ENCODE results near the gene SOWAHC.

SOWAHC gene

GRCh38 chr2:109655287-109655686 lies 41.1 kb downstream of the SOWAHC start:
- no peaks in the 10 kb centered on the region for H3K4me1 ChIP-seq (ENCODE audit: low read depth, poor library complexity, severe bottlenecking)
- H3K36me3 ChIP-seq (ENCODE audit: insufficient read depth) = no peaks in the 10 kb centered on the region
- H3K27ac ChIP-seq = no peak overlapping the region
- H3K27me3 ChIP-seq (ENCODE audit: insufficient read depth, low read depth) = no peaks in the 10 kb centered on the region
- no peaks in the 10 kb centered on the region for H4K20me1 ChIP-seq (ENCODE audit: insufficient read depth)
- H3K9ac ChIP-seq = no peak overlapping the region
- H3K79me2 ChIP-seq (ENCODE audit: insufficient read depth, low read depth) = no peaks in the 10 kb centered on the region
- no peak for TF ChIP-seq CTCF (conservative IDR thresholded peaks at IDR 0.05; ENCODE audit: low read depth, low read length)
- no peak overlapping the region for H3K4me2 ChIP-seq
- no peak overlapping the region for H3K4me3 ChIP-seq (IDR thresholded peaks at IDR 0.05; ENCODE audit: insufficient read depth, low read depth, low read length)
- H2AFZ ChIP-seq (ENCODE audit: low read depth) = no peak overlapping the region

GRCh38 chr2:109659396-109660045 lies 45.4 kb downstream of the SOWAHC start:
- Histone ChIP-seq H3K27me3 (ENCODE audit: insufficient read depth, low read depth) (no peaks in the 10 kb centered on the region), H3K4me1 (ENCODE audit: low read depth, poor library complexity, severe bottlenecking) (no peaks in the 10 kb centered on the region), H4K20me1 (ENCODE audit: insufficient read depth) (no peaks in the 10 kb centered on the region), H2AFZ (ENCODE audit: low read depth) (no peak overlapping the region), H3K27ac (no peak overlapping the region), H3K4me2 (no peak overlapping the region), H3K9ac (no peak overlapping the region), H3K79me2 (ENCODE audit: insufficient read depth, low read depth) (no peaks in the 10 kb centered on the region), H3K4me3 (IDR thresholded peaks at IDR 0.05; ENCODE audit: insufficient read depth, low read depth, low read length) (no peak overlapping the region), H3K36me3 (ENCODE audit: insufficient read depth) (no peaks in the 10 kb centered on the region)
- no peak for TF ChIP-seq CTCF (conservative IDR thresholded peaks at IDR 0.05; ENCODE audit: low read depth, low read length)

- no peaks in the 10 kb centered on the region for H3K27me3 ChIP-seq (ENCODE audit: insufficient read depth, low read depth)
- no peak overlapping the region for H3K9ac ChIP-seq
- no peaks in the 10 kb centered on the region for H3K79me2 ChIP-seq (ENCODE audit: insufficient read depth, low read depth)
- H3K4me1 ChIP-seq (ENCODE audit: low read depth, poor library complexity, severe bottlenecking) = no peaks in the 10 kb centered on the region
- H3K4me2 ChIP-seq = no peak overlapping the region
- no peaks in the 10 kb centered on the region for H3K36me3 ChIP-seq (ENCODE audit: insufficient read depth)
- H3K27ac ChIP-seq = no peak overlapping the region
- H3K4me3 ChIP-seq (IDR thresholded peaks at IDR 0.05; ENCODE audit: insufficient read depth, low read depth, low read length) = no peak overlapping the region
- no peak overlapping the region for H2AFZ ChIP-seq (ENCODE audit: low read depth)
- TF ChIP-seq CTCF (conservative IDR thresholded peaks at IDR 0.05; ENCODE audit: low read depth, low read length) = no peak
- no peaks in the 10 kb centered on the region for H4K20me1 ChIP-seq (ENCODE audit: insufficient read depth)
Measured at GRCh38 chr2:109660046-109660860, 46.1 kb downstream of the SOWAHC start.

GRCh38 chr2:109662889-109663288 lies 48.7 kb downstream of the SOWAHC start:
- Histone ChIP-seq H3K4me3 (IDR thresholded peaks at IDR 0.05; ENCODE audit: insufficient read depth, low read depth, low read length) (no peak overlapping the region), H3K27ac (no peak overlapping the region), H3K27me3 (ENCODE audit: insufficient read depth, low read depth) (no peaks in the 10 kb centered on the region), H3K4me2 (no peak overlapping the region), H2AFZ (ENCODE audit: low read depth) (no peak overlapping the region), H3K36me3 (ENCODE audit: insufficient read depth) (no peaks in the 10 kb centered on the region), H3K9ac (no peak overlapping the region), H3K4me1 (ENCODE audit: low read depth, poor library complexity, severe bottlenecking) (no peaks in the 10 kb centered on the region), H4K20me1 (ENCODE audit: insufficient read depth) (no peaks in the 10 kb centered on the region), H3K79me2 (ENCODE audit: insufficient read depth, low read depth) (no peaks in the 10 kb centered on the region)
- no peak for TF ChIP-seq CTCF (conservative IDR thresholded peaks at IDR 0.05; ENCODE audit: low read depth, low read length)

Data from KMS-11 (cell line).